T-helper 2 cell treated with Interferon-gamma antibody and Interleukin-4, amounts not matched to agents 5 μg/mL and 100 μg/mL, for 36 hours (primary cell): ENCODE results near the gene SCCPDH.
"Not testable (repeated sequence)": the region's sequence is repeated elsewhere in the genome, so short reads cannot be mapped to it uniquely, and the experiment has no call there.

Experiments used
- DNase-seq: peaks from one replicate; pipeline ENCODE4 v3.0.0; 2021; ENCODE audit warnings: low spot score
- H3K27ac Mint-ChIP-seq: one replicate; pipeline ENCODE4 v1.8.0; 2021; ENCODE audit warnings: mild to moderate bottlenecking, mixed read lengths
- H3K27me3 Mint-ChIP-seq: one replicate; pipeline ENCODE4 v1.8.0; 2021; ENCODE audit warnings: low read depth, mixed read lengths
- H3K36me3 Mint-ChIP-seq: one replicate; pipeline ENCODE4 v1.8.0; 2021; ENCODE audit warnings: low read depth, mixed read lengths
- H3K4me1 Mint-ChIP-seq: one replicate; pipeline ENCODE4 v1.8.0; 2021; ENCODE audit warnings: low read depth, mixed read lengths
- H3K4me3 Mint-ChIP-seq: one replicate; pipeline ENCODE4 v1.8.0; 2022; ENCODE audit warnings: mild to moderate bottlenecking, moderate library complexity, mixed read lengths
- H3K9me3 Mint-ChIP-seq: one replicate; pipeline ENCODE4 v1.8.0; 2021; ENCODE audit warnings: mixed read lengths

Gene SCCPDH

DNA sequence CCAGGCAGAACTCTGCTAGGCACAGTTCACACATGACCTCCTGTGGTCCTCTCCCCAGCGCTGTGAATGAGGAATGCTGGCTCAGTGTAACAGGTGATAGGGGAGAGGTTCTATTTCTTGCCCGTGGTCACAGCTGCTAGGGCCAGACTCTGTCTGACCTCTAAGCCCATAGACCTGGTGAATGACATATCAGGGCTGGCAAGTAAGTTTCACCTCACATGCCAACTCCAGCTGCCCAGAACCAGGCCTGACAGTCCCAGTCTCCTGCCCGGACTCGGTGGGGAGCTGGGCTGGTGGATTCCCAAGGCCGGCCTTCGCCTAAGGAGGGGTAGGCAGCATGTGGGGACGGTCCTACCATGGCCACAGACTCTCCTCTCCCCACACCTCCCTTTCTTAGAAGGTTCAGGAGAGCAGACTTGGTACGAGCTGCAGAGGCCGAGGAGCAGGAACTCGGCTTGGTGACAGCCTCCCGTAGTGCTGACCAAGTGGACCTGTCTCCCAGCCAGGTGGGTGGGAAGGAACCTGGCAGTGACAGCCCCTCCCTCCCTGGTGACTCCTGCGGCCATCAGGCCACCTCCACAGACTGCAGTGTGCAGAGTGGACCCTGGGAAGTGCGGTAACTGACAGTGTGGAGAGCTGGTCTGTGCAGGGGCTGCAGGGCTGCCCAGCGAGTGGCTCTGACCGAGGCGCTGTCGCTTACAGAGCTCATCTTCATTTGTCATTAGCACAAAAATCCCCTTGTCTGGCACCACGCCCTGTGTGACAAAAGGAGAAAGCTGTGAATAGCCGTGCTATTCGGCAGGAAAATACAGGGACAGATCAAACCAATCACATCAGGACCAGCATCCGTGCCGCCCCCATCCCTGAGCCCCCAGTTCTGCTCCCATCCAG lies 74.6 kb downstream of the SCCPDH start:
- Mint-ChIP-seq H3K27ac (no peak overlapping the region), H3K4me3 (no peak overlapping the region), H3K4me1 (no peaks in the 10 kb centered on the region), H3K36me3 (no peaks in the 10 kb centered on the region), H3K9me3 (no peaks in the 10 kb centered on the region), H3K27me3 (no peaks in the 10 kb centered on the region)
- no peak for DNase-seq

DNA sequence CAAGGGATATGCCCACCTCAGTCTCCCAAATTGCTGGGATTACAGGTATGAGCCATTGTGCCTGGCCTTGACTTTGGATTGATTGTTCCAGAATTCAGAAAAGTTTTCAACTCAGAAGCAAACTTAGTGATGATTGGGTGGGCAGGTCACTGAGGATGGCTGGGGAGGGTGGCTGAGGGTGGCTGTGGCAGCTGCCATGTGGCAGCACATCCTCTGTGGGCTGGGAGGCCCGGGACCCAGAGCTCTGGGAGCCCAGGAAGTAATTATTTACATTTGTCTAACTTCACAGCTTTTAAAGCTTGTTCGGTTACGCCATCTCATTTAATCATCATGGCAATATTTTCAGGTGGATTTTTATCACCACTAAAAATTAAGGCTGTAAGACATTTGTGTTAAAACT lies 76.1 kb downstream of the SCCPDH start:
- Mint-ChIP-seq H3K9me3 (no peaks in the 10 kb centered on the region), H3K4me3 (no peak overlapping the region), H3K27me3 (peaks cover 3% of the 10 kb centered on the region), H3K36me3 (no peaks in the 10 kb centered on the region), H3K27ac (no peak overlapping the region), H3K4me1 (no peaks in the 10 kb centered on the region)
- DNase-seq: no peak

DNA sequence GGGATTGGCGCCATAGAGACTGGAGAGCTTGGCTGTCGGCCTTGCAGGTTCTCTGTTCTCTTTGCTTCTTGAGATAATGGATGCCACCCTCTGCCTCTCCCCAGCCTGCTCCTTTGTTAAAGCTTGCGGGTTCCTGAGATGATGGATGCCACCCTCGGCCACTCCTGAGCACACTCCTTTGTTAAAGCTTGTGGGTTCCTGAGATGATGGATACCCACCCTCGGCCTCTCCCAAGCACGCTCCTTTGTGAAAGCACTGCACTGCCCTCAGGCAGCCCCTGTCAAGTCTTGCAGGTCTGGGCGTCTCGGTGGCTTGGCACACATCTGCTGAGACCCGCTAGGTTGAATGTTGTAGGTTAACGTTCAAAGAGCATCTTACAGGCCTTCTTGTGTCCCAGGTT lies 76.5 kb downstream of the SCCPDH start:
- no peak for DNase-seq
- H3K27me3 Mint-ChIP-seq: peaks cover 3% of the 10 kb centered on the region
- H3K4me1 Mint-ChIP-seq: no peaks in the 10 kb centered on the region

DNA sequence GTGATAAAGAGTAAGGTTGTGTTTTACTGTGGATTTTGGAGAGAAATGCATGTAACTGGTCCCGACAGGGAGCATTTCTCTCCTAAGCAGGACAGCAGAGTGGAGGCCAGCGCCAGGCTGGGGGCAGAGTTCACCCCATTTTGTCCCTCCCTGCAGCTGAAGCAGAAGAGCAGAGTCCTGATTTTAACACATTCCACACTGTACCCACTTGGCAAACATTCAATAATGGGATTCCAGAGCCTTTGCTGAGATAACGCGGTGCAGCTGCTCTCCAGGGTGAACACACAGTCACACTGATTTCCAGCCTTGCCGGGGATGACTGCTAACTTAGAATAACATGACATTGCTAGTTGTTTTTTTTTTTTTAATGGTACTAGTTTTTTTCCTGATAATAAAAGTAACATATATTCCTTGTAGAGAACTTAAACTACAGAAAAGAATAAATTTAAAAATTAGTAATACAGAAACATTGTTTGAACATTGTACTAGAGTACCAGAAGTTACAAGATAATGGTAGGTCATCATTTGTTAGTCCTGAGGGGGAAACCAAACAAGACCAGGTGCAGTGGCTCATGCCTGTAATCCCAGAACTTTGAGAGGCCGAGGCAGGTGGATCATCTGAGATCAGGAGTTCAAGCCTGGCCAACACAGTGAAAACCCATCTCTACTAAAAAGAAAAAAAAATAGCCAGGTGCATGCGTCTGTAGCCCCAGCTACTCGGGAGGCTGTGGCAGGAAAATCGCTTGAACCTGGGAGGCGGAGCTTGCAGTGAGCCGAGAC lies 77.2 kb downstream of the SCCPDH start:
- Mint-ChIP-seq H3K27me3 (peaks cover 3% of the 10 kb centered on the region), H3K4me3 (no peak overlapping the region), H3K9me3 (no peaks in the 10 kb centered on the region), H3K27ac (no peak overlapping the region), H3K36me3 (no peaks in the 10 kb centered on the region), H3K4me1 (no peaks in the 10 kb centered on the region)
- DNase-seq: no peak

More for the DNA sequence above, 76.5 kb downstream of the SCCPDH start:
- no peaks in the 10 kb centered on the region for H3K36me3 Mint-ChIP-seq
- no peak overlapping the region for H3K4me3 Mint-ChIP-seq
- no peak overlapping the region for H3K27ac Mint-ChIP-seq
- no peaks in the 10 kb centered on the region for H3K9me3 Mint-ChIP-seq

DNA sequence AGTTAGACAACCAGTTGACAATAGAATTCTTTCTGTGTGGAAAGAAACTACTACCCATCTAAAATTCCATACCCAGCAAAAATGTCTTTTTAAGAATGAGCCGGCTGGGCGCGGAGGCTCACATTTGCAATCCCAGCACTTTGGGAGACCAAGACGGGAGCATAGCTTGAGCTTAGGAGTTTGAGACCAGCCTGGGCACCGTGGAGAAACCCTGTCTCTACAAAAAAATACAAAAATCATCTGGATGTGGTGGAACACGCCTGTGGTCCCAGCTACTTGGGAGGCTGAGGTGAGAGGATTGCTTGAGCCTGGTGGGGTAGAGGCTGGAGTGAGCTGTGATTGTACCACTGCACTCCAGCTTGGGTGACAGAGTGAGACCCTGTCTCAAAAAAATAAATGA lies 79.2 kb downstream of the SCCPDH start:
- Mint-ChIP-seq H3K36me3 (no peaks in the 10 kb centered on the region), H3K4me3 (no peak overlapping the region), H3K27me3 (peaks cover 3% of the 10 kb centered on the region), H3K9me3 (no peaks in the 10 kb centered on the region), H3K4me1 (no peaks in the 10 kb centered on the region), H3K27ac (no peak overlapping the region)
- DNase-seq: no peak

DNA sequence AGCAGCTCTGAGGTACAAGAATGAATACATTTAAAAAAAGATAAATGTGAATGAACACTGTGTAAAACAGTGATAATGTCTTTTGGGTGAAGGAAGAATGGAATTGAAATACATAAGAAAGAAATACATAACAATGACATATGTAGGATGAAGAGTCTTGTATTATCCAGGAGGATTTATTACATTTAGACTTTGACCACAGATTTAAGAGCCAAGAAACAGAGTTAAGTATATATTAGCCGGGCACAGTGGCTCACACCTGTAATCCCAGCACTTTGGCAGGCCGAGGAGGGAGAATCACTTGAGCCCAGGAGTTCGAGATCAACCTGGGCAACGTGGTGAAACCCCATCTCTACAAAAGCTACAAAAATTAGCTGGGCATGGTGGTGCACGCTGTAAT lies 79.7 kb downstream of the SCCPDH start:
- DNase-seq: no peak
- H3K27ac Mint-ChIP-seq: no peak overlapping the region
- no peaks in the 10 kb centered on the region for H3K36me3 Mint-ChIP-seq
- no peak overlapping the region for H3K4me3 Mint-ChIP-seq
- H3K4me1 Mint-ChIP-seq: no peaks in the 10 kb centered on the region
- H3K27me3 Mint-ChIP-seq: peaks cover 3% of the 10 kb centered on the region
- no peaks in the 10 kb centered on the region for H3K9me3 Mint-ChIP-seq

DNA sequence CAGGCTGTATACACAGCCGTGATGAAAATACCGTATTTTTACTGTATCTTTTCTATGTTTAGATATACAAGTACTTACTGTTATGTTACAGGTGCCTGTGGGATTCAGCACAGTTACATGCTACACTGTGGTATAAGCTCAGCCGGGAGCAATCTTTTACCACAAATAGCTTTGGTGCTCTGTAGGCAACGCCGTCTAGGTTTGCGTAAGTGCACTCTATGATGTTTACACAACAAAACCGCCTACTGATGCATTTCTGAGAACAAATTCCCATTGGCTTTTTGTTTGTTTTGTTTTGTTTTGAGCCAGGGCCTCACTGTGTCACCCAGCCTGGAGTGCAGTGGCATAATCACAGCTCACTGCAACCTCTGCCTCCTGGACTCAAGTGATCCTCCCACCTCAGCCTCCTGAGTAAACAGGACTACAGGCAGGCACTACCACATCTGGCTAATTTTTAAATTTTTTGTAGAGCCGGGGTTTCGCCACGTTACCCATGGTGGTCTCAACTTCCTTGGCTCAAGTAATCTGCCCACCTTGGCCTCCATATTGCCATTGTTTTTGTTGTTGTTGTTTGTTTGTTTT lies 81.0 kb downstream of the SCCPDH start:
- Mint-ChIP-seq H3K27me3 (peaks cover 3% of the 10 kb centered on the region), H3K9me3 (no peaks in the 10 kb centered on the region), H3K27ac (no peak overlapping the region), H3K4me3 (no peak overlapping the region), H3K36me3 (no peaks in the 10 kb centered on the region), H3K4me1 (no peaks in the 10 kb centered on the region)
- DNase-seq: no peak

DNA sequence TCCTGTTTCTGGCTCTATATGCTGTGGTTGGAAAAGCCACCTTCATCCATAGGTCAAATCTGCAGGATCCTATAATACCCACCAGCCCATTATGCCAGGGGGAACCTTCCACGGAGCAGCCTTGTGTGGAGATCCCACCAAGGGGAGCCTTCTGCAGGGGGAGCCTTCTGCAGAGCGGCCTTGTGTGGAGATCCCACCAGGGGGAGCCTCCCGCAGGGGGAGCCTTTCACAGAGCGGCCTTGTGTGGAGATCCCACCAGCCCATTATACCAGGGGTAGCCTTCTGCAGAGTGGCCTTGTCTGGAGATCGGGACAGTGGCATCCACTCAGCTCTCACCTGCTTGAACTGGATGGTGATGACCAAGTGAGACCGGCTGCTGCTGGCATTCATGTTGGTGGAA lies 85.3 kb downstream of the SCCPDH start:
- Mint-ChIP-seq H3K27ac (no peak overlapping the region), H3K4me1 (no peaks in the 10 kb centered on the region), H3K27me3 (peaks cover under 1% of the 10 kb centered on the region), H3K4me3 (no peak overlapping the region), H3K36me3 (no peaks in the 10 kb centered on the region), H3K9me3 (no peaks in the 10 kb centered on the region)
- no peak for DNase-seq

DNA sequence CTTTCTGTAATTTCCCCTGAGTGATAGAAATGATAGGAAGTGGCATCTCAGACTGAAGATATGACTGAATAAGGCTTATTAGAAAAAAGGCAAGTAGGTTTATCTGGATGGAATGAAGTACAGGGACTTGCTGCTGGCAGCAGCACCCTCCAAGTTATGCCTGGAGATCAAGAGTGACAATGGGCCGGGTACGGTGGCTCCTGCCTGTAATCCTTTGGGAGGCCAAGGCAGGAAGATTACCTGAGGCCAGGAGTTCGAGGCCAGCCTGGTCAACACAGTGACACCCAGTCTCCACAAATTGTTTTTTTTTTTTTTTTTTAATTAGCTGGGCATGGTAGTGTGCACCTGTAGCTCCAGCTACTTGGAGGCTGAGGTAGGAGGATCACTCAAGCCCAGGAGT lies 87.8 kb downstream of the SCCPDH start:
- H3K27me3 Mint-ChIP-seq: peaks cover 3% of the 10 kb centered on the region
- H3K27ac Mint-ChIP-seq: no peak overlapping the region
- H3K36me3 Mint-ChIP-seq: no peaks in the 10 kb centered on the region
- H3K4me3 Mint-ChIP-seq: no peak overlapping the region
- no peak for DNase-seq
- no peaks in the 10 kb centered on the region for H3K4me1 Mint-ChIP-seq
- H3K9me3 Mint-ChIP-seq: no peaks in the 10 kb centered on the region

DNA sequence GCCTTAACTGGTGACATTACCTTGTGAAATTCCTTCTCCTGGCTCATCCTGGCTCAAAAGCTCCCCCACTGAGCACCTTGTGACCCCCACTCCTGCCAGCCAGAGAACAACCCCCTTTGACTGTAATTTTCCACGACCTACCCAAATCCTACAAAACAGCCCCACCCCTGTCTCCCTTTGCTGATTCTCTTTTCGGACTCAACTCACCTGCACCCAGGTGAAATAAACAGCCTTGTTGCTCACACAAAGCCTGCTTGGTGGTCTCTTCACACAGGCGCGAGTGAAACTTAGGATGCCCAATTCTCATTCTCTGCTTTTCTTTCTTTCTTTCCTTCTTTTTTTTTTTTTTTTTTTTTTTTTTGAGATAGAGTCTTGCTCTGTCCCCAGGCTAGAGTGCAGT lies 89.1 kb downstream of the SCCPDH start:
- not testable (repeated sequence) for DNase-seq, H3K4me3 Mint-ChIP-seq, H3K36me3 Mint-ChIP-seq, H3K27ac Mint-ChIP-seq, H3K27me3 Mint-ChIP-seq, H3K9me3 Mint-ChIP-seq, H3K4me1 Mint-ChIP-seq

DNA sequence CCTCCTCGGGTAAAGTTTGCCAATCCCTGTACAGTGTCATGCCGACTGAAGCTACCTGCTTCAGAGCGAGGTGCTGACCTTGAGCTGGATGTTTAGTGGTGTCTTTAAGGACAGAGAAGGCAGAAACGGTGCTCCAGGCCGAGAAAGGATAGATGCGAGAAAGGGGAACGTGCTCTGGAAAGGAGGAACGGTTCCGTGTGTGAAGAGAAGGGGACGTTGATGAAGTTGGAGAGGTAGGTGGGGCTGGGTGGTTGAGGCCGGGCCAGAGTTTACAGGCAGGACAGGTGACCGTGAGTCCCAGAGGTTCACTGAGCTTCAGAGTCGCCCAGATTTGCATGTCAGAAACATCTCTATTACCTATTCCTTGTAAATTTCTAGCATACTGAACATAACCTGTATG lies 90.7 kb downstream of the SCCPDH start:
- no peak overlapping the region for H3K27ac Mint-ChIP-seq
- no peaks in the 10 kb centered on the region for H3K4me1 Mint-ChIP-seq
- no peaks in the 10 kb centered on the region for H3K9me3 Mint-ChIP-seq
- no peak for DNase-seq
- peaks cover 3% of the 10 kb centered on the region for H3K27me3 Mint-ChIP-seq
- no peaks in the 10 kb centered on the region for H3K36me3 Mint-ChIP-seq
- no peak overlapping the region for H3K4me3 Mint-ChIP-seq

DNA sequence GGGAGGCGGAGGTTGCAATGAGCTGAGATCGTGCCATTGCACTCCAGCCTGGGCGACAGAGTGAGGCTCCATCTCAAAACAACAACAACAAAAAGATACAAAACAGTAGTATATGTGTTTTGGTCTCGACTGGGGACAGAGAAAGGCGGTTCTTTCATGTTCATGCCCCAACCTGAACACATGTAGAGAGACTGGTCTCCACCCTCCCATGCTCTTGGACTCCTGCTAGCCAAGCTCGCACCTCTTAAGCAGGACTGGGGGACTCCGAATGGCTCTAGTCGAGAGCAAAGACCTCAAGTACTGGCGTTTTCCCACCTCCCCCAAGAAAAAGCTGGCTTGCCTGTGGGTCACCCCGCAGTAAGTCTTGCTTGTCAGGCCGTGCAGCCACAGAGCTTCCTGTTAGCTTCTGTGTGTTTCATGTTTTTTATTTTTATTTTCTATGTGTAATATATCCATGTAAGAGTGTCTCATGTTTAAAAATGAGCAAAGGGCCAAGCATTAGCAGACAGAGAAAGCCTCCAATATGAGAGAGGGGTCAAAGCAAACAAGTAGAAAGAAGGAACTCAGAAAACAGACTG lies 91.6 kb downstream of the SCCPDH start:
- peaks cover 3% of the 10 kb centered on the region for H3K27me3 Mint-ChIP-seq
- no peaks in the 10 kb centered on the region for H3K4me1 Mint-ChIP-seq
- H3K4me3 Mint-ChIP-seq: no peak overlapping the region
- H3K27ac Mint-ChIP-seq: no peak overlapping the region
- no peak for DNase-seq
- no peaks in the 10 kb centered on the region for H3K9me3 Mint-ChIP-seq
- H3K36me3 Mint-ChIP-seq: no peaks in the 10 kb centered on the region
